ENCODE measurements around the gene PDP2. TPM values are rescaled to one million over a fixed set of nuclear protein-coding genes. Genes with fewer than 3 reads are reported as not detected.

Gene PDP2
- 10 to 100 TPM; 20.0 to 25.4 TPM for total RNA-seq
- 4.5 TPM for polyA plus RNA-seq

- peak within 1 kb of the TSS; percentile 58 for H3K27ac ChIP-seq (ENCODE audit: low read depth, low read length)
- H3K27ac Mint-ChIP-seq: peak within 1 kb of the TSS; percentile 49 to 99 (median 96)
- H3K4me3 ChIP-seq (ENCODE audit: low read length): peak within 1 kb of the TSS; percentile 80
- H3K27me3 Mint-ChIP-seq: no peaks in the 10 kb centered on the region
- H3K9me3 Mint-ChIP-seq: no peaks in the 10 kb centered on the region
- H3K4me3 Mint-ChIP-seq: peak within 1 kb of the TSS; percentile 96 to 99 (median 98)
- POLR2A ChIA-PET: interaction anchor here (0.6 to 1.5 kb wide), 5 partner anchors 12 to 532 kb away, joined by 3 to 9 read pairs (median 4); partner anchors contain the start of gene NAE1
- DNase-seq: peak; percentile 80 to 94 (median 89)
- peaks cover 11% of the 10 kb centered on the region for H3K36me3 ChIP-seq (ENCODE audit: insufficient read depth, low read length)
- H3K36me3 Mint-ChIP-seq: peaks cover 1 to 21% (median 5%) of the 10 kb centered on the region in 3 donors
- H3K4me1 ChIP-seq (ENCODE audit: insufficient read depth, low read length): peaks cover 21% of the 10 kb centered on the region
- H3K9me3 ChIP-seq (ENCODE audit: low read length): no peaks in the 10 kb centered on the region
- H3K27me3 ChIP-seq (ENCODE audit: insufficient read depth, low read length, poor library complexity, severe bottlenecking): no peaks in the 10 kb centered on the region
- CTCF ChIA-PET: interaction anchor here (0.9 to 3.4 kb wide), 10 partner anchors 8 to 63 kb away, joined by 3 to 25 read pairs (median 5); partner anchors contain the start of gene NAE1
- peaks cover 25 to 43% (median 41%) of the 10 kb centered on the region in 3 donors for H3K4me1 Mint-ChIP-seq
These were observed at the start of gene PDP2 for GRCh38 chr16:66880288-66881013. Gene PDP2 (plus strand): TSS chr16:66880515. CDS start chr16:66884285, 3,770 bp downstream.

- Histone ChIP-seq H3K27ac (ENCODE audit: low read depth, low read length) (no peak overlapping the region), H3K4me3 (ENCODE audit: low read length) (no peak overlapping the region), H3K9me3 (ENCODE audit: low read length) (no peaks in the 10 kb centered on the region), H3K27me3 (ENCODE audit: insufficient read depth, low read length, poor library complexity, severe bottlenecking) (no peaks in the 10 kb centered on the region), H3K4me1 (ENCODE audit: insufficient read depth, low read length) (peaks cover 28% of the 10 kb centered on the region), H3K36me3 (ENCODE audit: insufficient read depth, low read length) (no peaks in the 10 kb centered on the region)
- peaks cover 20 to 31% (median 24%) of the 10 kb centered on the region in 3 donors for H3K4me1 Mint-ChIP-seq
- POLR2A ChIA-PET: no interaction called here
- H3K9me3 Mint-ChIP-seq: no peaks in the 10 kb centered on the region
- no peak for DNase-seq
- peak overlapping the region in 2 of 7 donors; percentile 44 to 83 for H3K4me3 Mint-ChIP-seq
- CTCF ChIA-PET: interaction anchor here (0.6 to 3.6 kb wide), 5 partner anchors 9 to 40 kb away, joined by 3 to 58 read pairs (median 19); partner anchors contain the start of gene CA7
- H3K27ac Mint-ChIP-seq: peak overlapping the region in 2 of 8 donors; percentile 80 to 89
- peaks cover 0 to 10% (median 0%) of the 10 kb centered on the region in 3 donors for H3K36me3 Mint-ChIP-seq
- H3K27me3 Mint-ChIP-seq: peaks cover 2 to 8% of the 10 kb centered on the region in 2 donors
These were observed 48.1 kb upstream of the PDP2 start for GRCh38 chr16:66832190-66832589.

DNA sequence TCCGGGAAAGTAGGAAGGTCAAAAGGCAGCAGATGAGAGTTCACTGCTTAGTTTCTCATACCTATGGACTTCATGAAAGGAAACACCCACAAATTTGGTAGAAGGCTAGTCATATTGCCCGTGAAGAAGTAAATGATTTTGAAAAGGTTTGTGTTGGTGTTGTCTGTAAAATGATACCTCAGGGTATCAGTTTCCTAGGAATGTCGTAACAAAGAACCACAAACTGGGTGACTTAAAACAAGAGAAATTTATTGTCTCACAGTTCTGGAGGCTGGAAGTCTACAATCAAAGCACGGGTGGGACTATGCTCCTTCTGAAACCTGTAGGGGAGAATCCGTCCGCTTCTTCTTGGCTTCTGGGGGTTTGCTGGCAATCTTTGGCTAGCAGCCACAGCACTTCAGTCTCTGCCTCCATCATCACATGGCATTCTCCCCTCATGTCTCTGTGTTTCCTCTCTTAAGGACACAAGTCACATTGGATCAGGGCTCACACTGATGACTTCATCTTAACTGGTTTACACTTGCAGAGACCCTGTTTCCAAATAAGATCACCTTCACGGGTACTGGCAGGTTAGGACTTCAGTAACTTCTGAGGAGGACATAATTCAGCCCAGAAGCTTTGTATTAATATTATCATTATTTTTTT is 47.5 kb upstream of the PDP2 start:
- Mint-ChIP-seq H3K4me1 (peaks cover 18 to 25% (median 20%) of the 10 kb centered on the region in 3 donors), H3K27me3 (peaks cover 2 to 8% of the 10 kb centered on the region in 2 donors), H3K27ac (peak overlapping the region in 2 of 8 donors; percentile 72 to 80), H3K9me3 (no peaks in the 10 kb centered on the region), H3K36me3 (peaks cover 0 to 7% (median 0%) of the 10 kb centered on the region in 3 donors), H3K4me3 (peak overlapping the region in 2 of 7 donors; percentile 20 to 61)
- H3K4me3 ChIP-seq (ENCODE audit: low read length): no peak overlapping the region
- no peaks in the 10 kb centered on the region for H3K27me3 ChIP-seq (ENCODE audit: insufficient read depth, low read length, poor library complexity, severe bottlenecking)
- no peak for DNase-seq
- H3K4me1 ChIP-seq (ENCODE audit: insufficient read depth, low read length): peaks cover 24% of the 10 kb centered on the region
- H3K9me3 ChIP-seq (ENCODE audit: low read length): no peaks in the 10 kb centered on the region
- ChIA-PET CTCF (interaction anchor here (0.6 kb wide), 1 partner anchor 10 kb away, joined by 3 read pairs; no protein-coding TSS in a partner anchor), POLR2A (no interaction called here)
- H3K27ac ChIP-seq (ENCODE audit: low read depth, low read length): no peak overlapping the region
- no peaks in the 10 kb centered on the region for H3K36me3 ChIP-seq (ENCODE audit: insufficient read depth, low read length)

- no peaks in the 10 kb centered on the region for H3K36me3 Mint-ChIP-seq
- Histone ChIP-seq H3K36me3 (ENCODE audit: insufficient read depth, low read length) (no peaks in the 10 kb centered on the region), H3K27me3 (ENCODE audit: insufficient read depth, low read length, poor library complexity, severe bottlenecking) (no peaks in the 10 kb centered on the region), H3K27ac (ENCODE audit: low read depth, low read length) (no peak overlapping the region), H3K4me3 (ENCODE audit: low read length) (no peak overlapping the region), H3K4me1 (ENCODE audit: insufficient read depth, low read length) (peaks cover 7% of the 10 kb centered on the region), H3K9me3 (ENCODE audit: low read length) (no peaks in the 10 kb centered on the region)
- ChIA-PET POLR2A (no interaction called here), CTCF (interaction anchor here (1.2 kb wide), 1 partner anchor 33 kb away, joined by 5 read pairs; no protein-coding TSS in a partner anchor)
- no peak overlapping the region for H3K4me3 Mint-ChIP-seq
- H3K4me1 Mint-ChIP-seq: peaks cover under 1 to 6% (median 1%) of the 10 kb centered on the region in 3 donors
- no peaks in the 10 kb centered on the region for H3K9me3 Mint-ChIP-seq
- peaks cover 2 to 16% of the 10 kb centered on the region in 2 donors for H3K27me3 Mint-ChIP-seq
- no peak for DNase-seq
- H3K27ac Mint-ChIP-seq: no peak overlapping the region
These were observed 45.6 kb upstream of the PDP2 start for GRCh38 chr16:66834746-66835145.

DNA sequence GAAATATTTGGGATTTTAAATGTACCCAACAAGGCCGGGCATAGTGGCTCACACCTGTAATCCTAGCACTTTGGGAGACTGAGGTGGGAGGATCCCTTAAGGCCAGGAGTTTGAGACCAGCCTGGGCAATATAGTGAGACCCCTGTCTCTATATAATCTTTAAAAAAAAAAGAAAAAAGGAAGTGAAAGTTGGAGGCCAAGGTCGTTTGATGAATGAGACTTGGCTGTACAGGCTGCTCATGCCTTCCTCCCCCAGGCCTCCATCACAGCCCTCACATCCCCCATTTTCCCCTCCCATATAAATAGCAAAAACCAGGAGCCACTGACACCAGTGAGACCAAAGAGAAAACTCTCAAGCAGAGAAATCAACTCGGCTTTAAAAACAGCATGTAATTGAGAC is 39.4 kb upstream of the PDP2 start:
- Histone ChIP-seq H3K4me1 (ENCODE audit: insufficient read depth, low read length) (no peaks in the 10 kb centered on the region), H3K9me3 (ENCODE audit: low read length) (no peaks in the 10 kb centered on the region), H3K36me3 (ENCODE audit: insufficient read depth, low read length) (no peaks in the 10 kb centered on the region), H3K27me3 (ENCODE audit: insufficient read depth, low read length, poor library complexity, severe bottlenecking) (peaks cover 7% of the 10 kb centered on the region), H3K27ac (ENCODE audit: low read depth, low read length) (no peak overlapping the region), H3K4me3 (ENCODE audit: low read length) (no peak overlapping the region)
- H3K27ac Mint-ChIP-seq: no peak overlapping the region
- POLR2A ChIA-PET: no interaction called here
- H3K9me3 Mint-ChIP-seq: no peaks in the 10 kb centered on the region
- H3K27me3 Mint-ChIP-seq: peaks cover 31 to 48% of the 10 kb centered on the region in 2 donors
- CTCF ChIA-PET: interaction anchor here (1.8 to 3.3 kb wide), 2 partner anchors 10 kb away, joined by 4 to 19 read pairs; partner anchors contain the start of gene NAE1
- H3K4me1 Mint-ChIP-seq: peaks cover 3 to 13% (median 5%) of the 10 kb centered on the region in 3 donors
- no peak for DNase-seq
- no peaks in the 10 kb centered on the region for H3K36me3 Mint-ChIP-seq
- H3K4me3 Mint-ChIP-seq: no peak overlapping the region

- Mint-ChIP-seq H3K4me3 (no peak overlapping the region), H3K27me3 (peaks cover 34 to 51% of the 10 kb centered on the region in 2 donors), H3K27ac (no peak overlapping the region), H3K4me1 (peaks cover 3 to 16% (median 5%) of the 10 kb centered on the region in 3 donors), H3K9me3 (no peaks in the 10 kb centered on the region), H3K36me3 (no peaks in the 10 kb centered on the region)
- DNase-seq: no peak
- H3K9me3 ChIP-seq (ENCODE audit: low read length): no peaks in the 10 kb centered on the region
- H3K36me3 ChIP-seq (ENCODE audit: insufficient read depth, low read length): no peaks in the 10 kb centered on the region
- H3K4me1 ChIP-seq (ENCODE audit: insufficient read depth, low read length): no peaks in the 10 kb centered on the region
- ChIA-PET POLR2A (no interaction called here), CTCF (interaction anchor here (1.6 to 3.3 kb wide), 2 partner anchors 10 to 32 kb away, joined by 4 to 19 read pairs; partner anchors contain the start of gene NAE1)
- H3K27ac ChIP-seq (ENCODE audit: low read depth, low read length): no peak overlapping the region
- H3K4me3 ChIP-seq (ENCODE audit: low read length): no peak overlapping the region
- peaks cover 9% of the 10 kb centered on the region for H3K27me3 ChIP-seq (ENCODE audit: insufficient read depth, low read length, poor library complexity, severe bottlenecking)
These were observed 38.9 kb upstream of the PDP2 start for GRCh38 chr16:66841366-66841765.

- H3K36me3 Mint-ChIP-seq: no peaks in the 10 kb centered on the region
- H3K27me3 Mint-ChIP-seq: peaks cover 39 to 56% of the 10 kb centered on the region in 2 donors
- no peaks in the 10 kb centered on the region for H3K9me3 Mint-ChIP-seq
- CTCF ChIA-PET: interaction anchor here (1.6 to 3.3 kb wide), 2 partner anchors 12 to 30 kb away, joined by 4 to 19 read pairs; partner anchors contain the start of gene NAE1
- no peak overlapping the region for H3K27ac ChIP-seq (ENCODE audit: low read depth, low read length)
- H3K27me3 ChIP-seq (ENCODE audit: insufficient read depth, low read length, poor library complexity, severe bottlenecking): peaks cover 15% of the 10 kb centered on the region
- H3K4me1 ChIP-seq (ENCODE audit: insufficient read depth, low read length): no peaks in the 10 kb centered on the region
- no peak overlapping the region for H3K4me3 ChIP-seq (ENCODE audit: low read length)
- no peaks in the 10 kb centered on the region for H3K36me3 ChIP-seq (ENCODE audit: insufficient read depth, low read length)
- H3K27ac Mint-ChIP-seq: no peak overlapping the region
- H3K4me3 Mint-ChIP-seq: peak overlapping the region in 1 of 7 donors; percentile 9
- H3K4me1 Mint-ChIP-seq: peaks cover 3 to 16% (median 5%) of the 10 kb centered on the region in 3 donors
- no peak for DNase-seq
- POLR2A ChIA-PET: no interaction called here
- no peaks in the 10 kb centered on the region for H3K9me3 ChIP-seq (ENCODE audit: low read length)
These were observed 37.5 kb upstream of the PDP2 start for GRCh38 chr16:66842765-66843164.

Data from CD8-positive, alpha-beta memory T cell (primary cell).